Measurements from ENCODE around the gene HTR3E. TPM values are rescaled to one million over a fixed set of nuclear protein-coding genes. Genes with fewer than 3 reads are reported as not detected.

HTR3E gene
- total RNA-seq, 1 experiment from 2014 or later: not detected

GRCh38 chr3:184133840-184134745, 37.2 kb downstream of the HTR3E start:
- Histone ChIP-seq H4K20me1 (ENCODE audit: low read length) (no peaks in the 10 kb centered on the region; the same call in 1 of the 2 replicates), H3K79me2 (ENCODE audit: low read length) (peaks cover 45% of the 10 kb centered on the region), H3K4me1 (ENCODE audit: insufficient read depth, low read length) (peaks cover 27% of the 10 kb centered on the region), H3K9ac (ENCODE audit: low read length) (peak overlapping the region; percentile 95), H3K27ac (ENCODE audit: low read length) (peak overlapping the region; percentile 93), H3K9me2 (replicated peaks; ENCODE audit: low read length) (no peaks in the 10 kb centered on the region), H3K4me2 (ENCODE audit: low read length) (peak overlapping the region; percentile 89), H3K27me3 (ENCODE audit: low read length) (no peaks in the 10 kb centered on the region), H3K9me3 (ENCODE audit: low read length) (no peaks in the 10 kb centered on the region), H2AFZ (ENCODE audit: low read length) (peak overlapping the region; percentile 92), H3K36me3 (ENCODE audit: low read depth, low read length) (peaks cover 4% of the 10 kb centered on the region; the same call in 1 of the 2 replicates), H3K4me3 (ENCODE audit: low read length) (peak overlapping the region; percentile 79), H3F3A (ENCODE audit: low read length, unreplicated experiment) (no peaks in the 10 kb centered on the region)
- TF ChIP-seq EZH2phosphoT487 (IDR thresholded peaks at IDR 0.05; ENCODE audit: borderline replicate concordance, low read length) (no peak), EZH2 (IDR thresholded peaks at IDR 0.05; ENCODE audit: low read length, unreplicated experiment) (no peak)
- TF ChIP-seq, protein P1, sequence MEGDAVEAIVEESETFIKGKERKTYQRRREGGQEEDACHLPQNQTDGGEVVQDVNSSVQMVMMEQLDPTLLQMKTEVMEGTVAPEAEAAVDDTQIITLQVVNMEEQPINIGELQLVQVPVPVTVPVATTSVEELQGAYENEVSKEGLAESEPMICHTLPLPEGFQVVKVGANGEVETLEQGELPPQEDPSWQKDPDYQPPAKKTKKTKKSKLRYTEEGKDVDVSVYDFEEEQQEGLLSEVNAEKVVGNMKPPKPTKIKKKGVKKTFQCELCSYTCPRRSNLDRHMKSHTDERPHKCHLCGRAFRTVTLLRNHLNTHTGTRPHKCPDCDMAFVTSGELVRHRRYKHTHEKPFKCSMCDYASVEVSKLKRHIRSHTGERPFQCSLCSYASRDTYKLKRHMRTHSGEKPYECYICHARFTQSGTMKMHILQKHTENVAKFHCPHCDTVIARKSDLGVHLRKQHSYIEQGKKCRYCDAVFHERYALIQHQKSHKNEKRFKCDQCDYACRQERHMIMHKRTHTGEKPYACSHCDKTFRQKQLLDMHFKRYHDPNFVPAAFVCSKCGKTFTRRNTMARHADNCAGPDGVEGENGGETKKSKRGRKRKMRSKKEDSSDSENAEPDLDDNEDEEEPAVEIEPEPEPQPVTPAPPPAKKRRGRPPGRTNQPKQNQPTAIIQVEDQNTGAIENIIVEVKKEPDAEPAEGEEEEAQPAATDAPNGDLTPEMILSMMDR (conservative IDR thresholded peaks at IDR 0.05; ENCODE audit: low read depth, low read length): no peak
- DNase-seq (peak; percentile 95), ATAC-seq (peak; percentile 69)
- intact Hi-C loops (cut with micrococcal nuclease): loop anchor here (1.0 to 5.0 kb wide), 5 partner anchors 21 to 237 kb away; partner anchors contain the start of genes ABCC5, AP2M1 and DVL3
- ChIA-PET POLR2A (ENCODE audit: unreplicated experiment) (interaction anchor here (0.6 to 1.0 kb wide), 4 partner anchors 23 to 290 kb away, joined by 3 to 6 read pairs (median 4); no protein-coding TSS in a partner anchor), CTCF (interaction anchor here (1.3 kb wide), 1 partner anchor 116 kb away, joined by 6 read pairs; the partner anchor contains the start of gene EEF1AKMT4)
- BruUV-seq (replicated peaks): no TSS peak

DNA sequence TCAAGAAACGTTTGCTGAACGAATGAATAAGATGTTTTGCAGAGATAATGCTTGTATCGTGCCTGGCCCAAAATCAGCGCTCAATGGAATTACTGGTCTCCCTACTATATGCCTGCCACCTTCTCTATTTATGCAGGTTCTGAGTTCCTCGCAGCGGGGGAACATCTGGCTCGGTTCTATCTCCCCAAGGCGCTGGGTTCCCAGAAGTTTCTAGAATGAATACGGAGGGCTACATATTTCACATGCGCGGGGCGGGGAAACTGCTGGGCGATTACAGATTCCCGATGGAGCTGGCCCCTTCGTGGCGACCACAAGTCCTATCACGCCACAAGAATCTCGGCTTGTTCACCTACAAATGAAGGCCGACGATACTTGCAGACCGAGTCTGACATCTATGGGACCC, 37.9 kb downstream of the HTR3E start:
- Histone ChIP-seq H3K9ac (ENCODE audit: low read length) (peak overlapping the region; percentile 95), H4K20me1 (ENCODE audit: low read length) (no peaks in the 10 kb centered on the region; the same call in 1 of the 2 replicates), H3K4me3 (ENCODE audit: low read length) (peak overlapping the region; percentile 79), H2AFZ (ENCODE audit: low read length) (peak overlapping the region; percentile 92), H3K4me2 (ENCODE audit: low read length) (peak overlapping the region; percentile 89), H3K79me2 (ENCODE audit: low read length) (peaks cover 45% of the 10 kb centered on the region), H3K9me3 (ENCODE audit: low read length) (no peaks in the 10 kb centered on the region), H3K27ac (ENCODE audit: low read length) (peak overlapping the region; percentile 93), H3F3A (ENCODE audit: low read length, unreplicated experiment) (no peaks in the 10 kb centered on the region), H3K4me1 (ENCODE audit: insufficient read depth, low read length) (peaks cover 27% of the 10 kb centered on the region), H3K27me3 (ENCODE audit: low read length) (no peaks in the 10 kb centered on the region), H3K36me3 (ENCODE audit: low read depth, low read length) (peaks cover 4% of the 10 kb centered on the region; the same call in 1 of the 2 replicates), H3K9me2 (replicated peaks; ENCODE audit: low read length) (no peaks in the 10 kb centered on the region)
- intact Hi-C loops (cut with micrococcal nuclease): loop anchor here (1.0 to 5.0 kb wide), 5 partner anchors 21 to 237 kb away; partner anchors contain the start of genes ABCC5, AP2M1 and DVL3
- ATAC-seq (no peak; the same call in 1 of the 2 replicates), DNase-seq (no peak)
- ChIA-PET POLR2A (ENCODE audit: unreplicated experiment) (interaction anchor here (0.6 to 1.0 kb wide), 3 partner anchors 24 to 290 kb away, joined by 3 to 4 read pairs (median 3); no protein-coding TSS in a partner anchor), CTCF (interaction anchor here (0.7 to 1.3 kb wide), 2 partner anchors 94 to 115 kb away, joined by 3 to 6 read pairs; partner anchors contain the start of gene EEF1AKMT4)
- BruUV-seq (replicated peaks): TSS peak; percentile 81
- TF ChIP-seq EZH2 (IDR thresholded peaks at IDR 0.05; ENCODE audit: low read length, unreplicated experiment): no peak
- TF ChIP-seq EZH2phosphoT487 (IDR thresholded peaks at IDR 0.05; ENCODE audit: borderline replicate concordance, low read length): no peak
- TF ChIP-seq, protein P1 (conservative IDR thresholded peaks at IDR 0.05; ENCODE audit: low read depth, low read length): no peak

Measured in PC-3 (cell line).